ENCODE data around the gene FLNA.

DNA sequence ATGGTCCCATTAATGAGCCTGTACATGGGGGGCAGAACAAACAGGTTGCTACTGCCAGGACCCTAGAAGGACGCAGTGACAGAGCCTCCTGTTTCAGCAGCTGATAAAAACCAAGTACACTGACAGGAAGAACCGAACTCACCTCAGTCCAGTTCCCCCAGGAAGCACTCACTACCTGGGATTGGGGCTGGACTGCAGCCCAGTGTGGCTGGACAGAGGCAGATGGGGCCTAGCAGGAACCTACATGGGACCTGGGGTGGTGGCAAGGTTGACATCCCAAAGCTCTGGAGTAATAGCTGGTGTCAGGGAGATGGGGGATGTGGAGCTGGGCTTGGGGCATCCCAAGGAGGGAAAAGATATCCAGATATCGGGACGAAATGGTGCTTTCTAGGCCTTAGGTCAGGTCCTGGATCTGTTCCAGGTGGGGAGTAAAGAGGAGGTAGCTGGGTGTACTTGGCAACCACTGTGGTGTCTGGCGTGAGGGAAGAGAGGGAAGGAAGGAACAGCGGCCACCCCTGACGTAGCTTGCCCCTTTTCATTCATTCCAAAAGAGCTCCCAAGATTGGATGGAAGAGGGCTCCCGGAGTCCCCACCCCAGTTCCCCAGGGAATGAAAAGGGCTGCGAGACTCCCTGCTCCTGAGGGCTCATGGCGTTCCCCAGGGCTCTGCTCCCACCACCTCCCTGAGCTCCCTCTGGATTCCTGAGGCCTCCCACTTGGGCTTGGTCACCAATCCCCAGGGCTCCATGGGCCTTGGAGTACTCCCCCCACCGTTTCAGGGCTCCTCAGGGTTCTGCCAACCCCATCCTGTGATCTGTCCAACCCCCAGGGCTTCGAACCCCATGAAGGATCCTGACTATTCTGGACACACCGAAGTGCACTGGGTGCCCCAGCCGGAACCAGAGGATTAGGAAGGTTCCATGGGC is 9.2 kb upstream of the FLNA start:
- TF ChIP-seq, protein P1, sequence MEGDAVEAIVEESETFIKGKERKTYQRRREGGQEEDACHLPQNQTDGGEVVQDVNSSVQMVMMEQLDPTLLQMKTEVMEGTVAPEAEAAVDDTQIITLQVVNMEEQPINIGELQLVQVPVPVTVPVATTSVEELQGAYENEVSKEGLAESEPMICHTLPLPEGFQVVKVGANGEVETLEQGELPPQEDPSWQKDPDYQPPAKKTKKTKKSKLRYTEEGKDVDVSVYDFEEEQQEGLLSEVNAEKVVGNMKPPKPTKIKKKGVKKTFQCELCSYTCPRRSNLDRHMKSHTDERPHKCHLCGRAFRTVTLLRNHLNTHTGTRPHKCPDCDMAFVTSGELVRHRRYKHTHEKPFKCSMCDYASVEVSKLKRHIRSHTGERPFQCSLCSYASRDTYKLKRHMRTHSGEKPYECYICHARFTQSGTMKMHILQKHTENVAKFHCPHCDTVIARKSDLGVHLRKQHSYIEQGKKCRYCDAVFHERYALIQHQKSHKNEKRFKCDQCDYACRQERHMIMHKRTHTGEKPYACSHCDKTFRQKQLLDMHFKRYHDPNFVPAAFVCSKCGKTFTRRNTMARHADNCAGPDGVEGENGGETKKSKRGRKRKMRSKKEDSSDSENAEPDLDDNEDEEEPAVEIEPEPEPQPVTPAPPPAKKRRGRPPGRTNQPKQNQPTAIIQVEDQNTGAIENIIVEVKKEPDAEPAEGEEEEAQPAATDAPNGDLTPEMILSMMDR (IDR thresholded peaks at IDR 0.05; ENCODE audit: insufficient read depth, low read length) = no peak
- TF ChIP-seq REST (IDR thresholded peaks at IDR 0.05; ENCODE audit: insufficient replicate concordance, low read depth) = no peak
- TF ChIP-seq POLR2AphosphoS5 (IDR thresholded peaks at IDR 0.05; ENCODE audit: low read depth) = no peak

All from HL-60 (cell line).